HG02588 (cell line): ENCODE data around the gene EIF4G3.
A peak's percentile ranks its signal among the peaks of the same experiment; 100 is the strongest.
"Not testable (repeated sequence)": the region's sequence is repeated elsewhere in the genome, so short reads cannot be mapped to it uniquely, and the experiment has no call there.

ENCODE experiments used
- ATAC-seq: cut with Tn5 transposase; IDR thresholded peaks from one replicate; pipeline ENCODE4 v1.9.1; 2021; ENCODE audit warnings: mild to moderate bottlenecking, moderate library complexity; ENCODE audit not compliant: unreplicated experiment

EIF4G3 gene

GRCh38 chr1:20836230-20836629, 340.5 kb downstream of the EIF4G3 start:
- no peak for ATAC-seq

- no peak for ATAC-seq
These were observed 341.9 kb downstream of the EIF4G3 start for GRCh38 chr1:20834780-20835179.

- ATAC-seq = no peak
These were observed 342.5 kb downstream of the EIF4G3 start for GRCh38 chr1:20834192-20834591.

GRCh38 chr1:20830378-20830777, 346.3 kb downstream of the EIF4G3 start:
- no peak for ATAC-seq

GRCh38 chr1:20829946-20830345, 346.8 kb downstream of the EIF4G3 start:
- no peak for ATAC-seq

- no peak for ATAC-seq
These were observed 347.2 kb downstream of the EIF4G3 start for GRCh38 chr1:20829531-20829930.

GRCh38 chr1:20823845-20824244, 352.9 kb downstream of the EIF4G3 start:
- ATAC-seq = no peak

- ATAC-seq = no peak
These were observed 355.2 kb downstream of the EIF4G3 start for GRCh38 chr1:20821466-20821865.

GRCh38 chr1:20819818-20820217, 356.9 kb downstream of the EIF4G3 start:
- ATAC-seq = no peak

- no peak for ATAC-seq
These were observed 362.2 kb downstream of the EIF4G3 start for GRCh38 chr1:20814534-20814871.

GRCh38 chr1:20811916-20812315, 364.8 kb downstream of the EIF4G3 start:
- ATAC-seq = no peak

- no peak for ATAC-seq
These were observed 383.5 kb downstream of the EIF4G3 start for GRCh38 chr1:20793236-20793635.

- no peak for ATAC-seq
These were observed 384.5 kb downstream of the EIF4G3 start for GRCh38 chr1:20792196-20792595.

- no peak for ATAC-seq
These were observed 385.9 kb downstream of the EIF4G3 start for GRCh38 chr1:20790785-20791184.

GRCh38 chr1:20789598-20789997, 387.1 kb downstream of the EIF4G3 start:
- ATAC-seq = not testable (repeated sequence)

GRCh38 chr1:20787840-20788795, 388.6 kb downstream of the EIF4G3 start:
- ATAC-seq = no peak

- ATAC-seq = peak; percentile 54
These were observed 389.5 kb downstream of the EIF4G3 start, which contains the start of gene HP1BP3 for GRCh38 chr1:20787029-20787839. Gene HP1BP3, minus strand, starts transcription at chr1:20787307. Its CDS starts 6,867 bp downstream, at chr1:20780440.

GRCh38 chr1:20786253-20787028, 390.3 kb downstream of the EIF4G3 start:
- ATAC-seq = peak; percentile 65

- ATAC-seq = no peak
These were observed 390.8 kb downstream of the EIF4G3 start for GRCh38 chr1:20785907-20786252.

- no peak for ATAC-seq
These were observed 401.0 kb downstream of the EIF4G3 start for GRCh38 chr1:20775700-20776099.

GRCh38 chr1:20771780-20772179, 404.9 kb downstream of the EIF4G3 start:
- no peak for ATAC-seq
